AG09309 (cell line): ENCODE results near the gene SEMA4B.
A peak's percentile ranks its signal among the peaks of the same experiment; 100 is the strongest.

Experiments used
- DNase-seq: peaks from one replicate; pipeline ENCODE4 v3.0.0-alpha.2; 2010; ENCODE audit warnings: low read depth
- H3K4me3 ChIP-seq: 2 replicates; pipeline ENCODE4 v1.5.1; 2011; ENCODE audit warnings: mild to moderate bottlenecking, low read depth, low read length, moderate library complexity; ENCODE audit not compliant: control insufficient read depth
- CTCF ChIP-seq: IDR thresholded peaks from 2 replicates; pipeline ENCODE4 v1.5.1; 2011; ENCODE audit warnings: mild to moderate bottlenecking, low read depth, low read length, inconsistent platforms; ENCODE audit not compliant: insufficient read depth, control insufficient read depth; ENCODE audit errors: missing control alignments

The SEMA4B gene

GRCh38 chr15:90261811-90262210, 60.7 kb downstream of the SEMA4B start:
- H3K4me3 ChIP-seq = no peak overlapping the region
- no peak for TF ChIP-seq CTCF
- DNase-seq = no peak

GRCh38 chr15:90262426-90262825, 61.3 kb downstream of the SEMA4B start:
- DNase-seq = no peak
- no peak for TF ChIP-seq CTCF
- no peak overlapping the region for H3K4me3 ChIP-seq

- no peak for DNase-seq
- TF ChIP-seq CTCF = no peak
- H3K4me3 ChIP-seq = peak overlapping the region; percentile 74
These were observed 63.5 kb downstream of the SEMA4B start for GRCh38 chr15:90264671-90265070.

- H3K4me3 ChIP-seq = peak within 1 kb of the TSS; percentile 74
- peak; percentile 51 for DNase-seq
- TF ChIP-seq CTCF = no peak
These were observed 64.3 kb downstream of the SEMA4B start, which contains the start of gene NGRN for GRCh38 chr15:90265271-90266060. NGRN (plus strand) TSS chr15:90265672; CDS start chr15:90265713, 41 bp downstream.

- no peak for DNase-seq
- peak overlapping the region; percentile 74 for H3K4me3 ChIP-seq
- TF ChIP-seq CTCF = no peak
These were observed 64.9 kb downstream of the SEMA4B start for GRCh38 chr15:90266061-90266431.

GRCh38 chr15:90266485-90266884, 65.4 kb downstream of the SEMA4B start:
- TF ChIP-seq CTCF = no peak
- no peak for DNase-seq
- peak overlapping the region; percentile 74 for H3K4me3 ChIP-seq
